Left renal cortex interstitium (tissue), 4 donors: Measurements from ENCODE around the gene SVIL. TPM values are rescaled to one million over a fixed set of nuclear protein-coding genes. Genes with fewer than 3 reads are reported as not detected.
"Not testable (repeated sequence)": the region's sequence is repeated elsewhere in the genome, so short reads cannot be mapped to it uniquely, and the experiment has no call there.

Experiments used
- DNase-seq, 4 donors: peaks; one replicate each; pipeline ENCODE4 v3.0.0-alpha.2; 2013; ENCODE audit warnings: low read depth in 4 of 4, low spot score in 2 of 4, missing footprints in 1 of 4
- polyA plus RNA-seq, 4 donors: library from polyadenylated mRNA; unstranded; fragments of 120-200 nt; gene quantifications; one replicate each; pipeline ENCODE4 v1.2.1, GENCODE V29; 2013; ENCODE audit not compliant: insufficient read length in 4 of 4

SVIL gene
- polyA plus RNA-seq, 4 donors, result 38.6 to 42.5 (median 40.9) TPM

GRCh38 chr10:29496341-29497162 is 138.2 kb downstream of the SVIL start:
- DNase-seq, result peak in 1 of 4 donors; percentile 39

GRCh38 chr10:29495366-29495765 is 139.4 kb downstream of the SVIL start:
- DNase-seq, result no peak

DNA sequence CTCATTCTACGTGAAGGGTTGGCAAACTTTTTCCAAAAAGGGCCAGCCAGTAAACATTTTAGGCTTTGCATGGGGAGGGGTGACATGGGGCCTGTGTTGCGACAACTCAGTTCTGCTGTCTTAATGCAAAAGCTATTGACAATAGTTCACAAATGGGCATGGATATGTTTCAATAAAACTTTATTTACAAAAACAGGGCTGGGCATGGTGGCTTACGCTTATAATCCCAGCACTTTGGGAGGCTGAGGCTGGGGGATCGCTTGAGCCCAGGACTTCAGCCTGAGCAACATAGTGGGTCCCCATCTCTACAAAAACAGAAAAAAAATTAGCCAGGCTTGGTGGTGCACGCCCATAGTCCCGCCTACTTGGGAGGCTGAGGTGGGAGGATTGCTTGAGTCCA is 141.1 kb downstream of the SVIL start:
- DNase-seq, result no peak

- DNase-seq, result no peak
Observed at GRCh38 chr10:29492774-29493173, 142.0 kb downstream of the SVIL start.

- DNase-seq, result no peak
Observed at GRCh38 chr10:29491918-29492317, 142.9 kb downstream of the SVIL start.

- DNase-seq, result not testable (repeated sequence)
Observed at GRCh38 chr10:29490781-29491280, 143.9 kb downstream of the SVIL start.

DNA sequence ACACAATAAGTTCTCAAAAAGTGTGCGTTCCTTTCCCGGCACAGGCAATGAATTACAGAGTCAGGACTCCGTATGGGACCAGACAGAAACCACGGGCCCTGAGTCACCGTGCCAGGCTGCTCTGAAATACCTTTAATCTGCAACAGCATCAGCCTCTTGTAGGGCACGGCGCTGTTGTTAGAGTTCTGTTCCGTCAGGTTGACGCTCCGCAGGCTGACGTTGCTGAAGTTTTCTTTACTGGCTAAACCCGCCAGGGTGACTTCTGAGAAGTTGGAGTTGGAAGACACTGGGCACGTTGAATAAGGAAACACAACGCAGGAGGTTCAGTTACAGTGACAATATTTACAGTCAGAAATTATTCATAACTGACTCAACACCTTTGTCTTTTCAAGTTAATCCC is 146.3 kb downstream of the SVIL start:
- DNase-seq, result not testable (repeated sequence)

DNA sequence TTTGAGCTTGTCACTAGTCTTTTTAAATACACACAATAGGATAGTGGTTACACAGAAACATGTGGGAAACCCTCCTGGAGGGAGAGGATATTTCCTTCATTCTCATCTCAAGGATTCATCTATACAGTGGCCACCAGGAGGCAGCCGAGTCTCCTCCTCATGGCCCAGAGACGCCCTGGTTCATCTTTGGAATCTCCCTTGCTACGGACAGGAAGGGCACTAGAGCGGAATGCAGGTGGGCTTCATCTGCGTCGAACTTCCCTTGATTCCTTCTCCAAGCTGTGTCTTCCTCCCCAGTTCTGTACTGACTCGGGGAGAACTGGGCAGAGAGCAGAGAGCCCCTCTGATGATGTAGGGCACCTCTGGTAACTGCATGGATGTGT is 146.9 kb downstream of the SVIL start:
- not testable (repeated sequence) for DNase-seq

GRCh38 chr10:29487032-29487883 is 147.5 kb downstream of the SVIL start:
- not testable (repeated sequence) for DNase-seq

DNA sequence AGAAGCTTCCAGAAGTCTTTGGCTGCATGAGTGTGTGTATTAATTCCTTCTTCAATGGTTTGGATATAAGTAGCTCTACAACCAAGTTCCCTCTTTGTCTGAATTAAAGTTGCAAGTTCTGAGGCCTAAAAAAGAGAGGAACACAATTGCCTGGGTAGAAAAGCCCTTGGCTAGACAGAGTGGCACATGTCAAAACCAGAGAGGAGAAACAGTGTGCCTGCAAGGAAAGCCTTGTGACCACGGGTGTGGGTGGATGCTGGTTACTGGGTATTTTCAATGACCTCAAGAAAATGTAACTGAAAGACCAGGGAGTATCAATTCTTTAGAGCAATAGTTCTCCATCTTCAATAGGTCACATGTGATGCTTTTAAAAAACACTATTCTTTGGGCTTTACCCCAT is 148.3 kb downstream of the SVIL start:
- no peak for DNase-seq

- not testable (repeated sequence) for DNase-seq
Observed at GRCh38 chr10:29484677-29485076, 150.1 kb downstream of the SVIL start.

GRCh38 chr10:29482591-29483431 is 152.0 kb downstream of the SVIL start:
- no peak for DNase-seq

DNA sequence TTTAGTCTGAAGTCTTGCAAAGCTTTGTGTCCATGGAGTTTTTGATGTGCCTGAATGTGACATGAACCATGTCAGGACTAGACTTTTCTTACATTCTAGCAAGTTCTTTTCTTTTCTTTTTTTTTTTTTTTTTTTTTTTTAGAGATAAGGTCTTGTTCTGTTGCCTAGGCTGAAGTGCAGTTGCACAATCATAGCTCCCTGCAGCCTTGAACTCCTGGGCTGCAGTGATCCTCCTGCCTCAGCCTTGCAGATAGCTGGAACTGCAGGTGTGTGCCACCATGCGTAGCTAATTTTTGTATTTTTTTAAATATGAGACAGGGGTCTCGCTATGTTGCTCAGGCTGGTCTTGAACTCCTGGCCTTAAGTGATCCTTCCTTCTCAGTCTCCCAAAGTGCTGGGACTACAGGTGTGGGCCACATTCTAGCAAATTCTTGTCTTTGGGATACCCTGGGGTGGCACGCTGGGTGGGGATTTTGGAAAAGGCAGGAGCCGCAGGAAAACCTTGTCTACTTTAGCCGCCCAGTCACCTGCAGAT is 152.8 kb downstream of the SVIL start:
- no peak for DNase-seq

DNA sequence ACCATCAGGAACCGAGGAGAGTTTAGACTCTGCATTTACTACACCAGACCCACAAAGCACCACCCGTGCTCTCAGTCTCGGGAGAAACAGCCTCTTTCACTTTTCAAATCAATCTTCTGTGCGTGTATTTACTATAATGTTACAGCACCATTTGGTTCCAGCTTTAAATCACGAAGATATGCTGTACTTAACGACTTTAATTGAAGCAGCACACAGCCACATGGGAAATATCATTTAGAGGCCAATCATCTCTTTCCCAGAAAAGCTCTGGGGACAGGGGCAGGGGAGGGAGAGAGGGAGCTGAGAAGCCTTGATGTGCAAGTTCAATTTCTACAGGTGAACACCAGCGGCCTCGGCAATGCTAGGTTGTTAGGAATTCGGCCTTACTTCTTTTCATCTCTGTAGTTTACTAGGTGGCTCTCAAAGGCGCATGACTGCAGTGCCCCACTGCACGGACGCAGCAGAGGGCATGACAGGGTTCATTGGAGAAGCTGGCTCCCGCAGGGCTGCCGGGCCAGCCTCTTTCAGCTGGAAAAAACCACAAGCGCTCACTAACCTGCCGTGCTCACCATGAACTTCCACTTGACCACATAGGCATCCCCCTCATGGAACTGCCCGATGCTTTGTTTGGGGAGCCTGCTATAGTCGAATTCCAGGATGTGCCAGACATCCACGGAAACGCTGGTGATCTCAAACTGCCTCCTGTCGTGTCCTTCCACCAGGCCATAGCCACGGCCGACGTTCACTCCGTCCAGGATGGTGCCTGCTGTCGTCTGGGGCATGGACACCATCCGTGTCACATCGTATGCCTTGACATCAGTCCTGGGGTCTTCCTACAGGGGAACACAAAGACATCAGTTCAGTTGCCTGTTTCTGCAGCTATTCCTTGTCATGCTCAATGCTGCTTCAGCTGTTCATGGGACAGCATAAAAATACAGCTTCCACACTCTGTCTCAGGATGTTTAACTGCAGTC is 154.5 kb downstream of the SVIL start:
- no peak for DNase-seq

GRCh38 chr10:29479081-29479925 is 155.5 kb downstream of the SVIL start:
- no peak for DNase-seq

DNA sequence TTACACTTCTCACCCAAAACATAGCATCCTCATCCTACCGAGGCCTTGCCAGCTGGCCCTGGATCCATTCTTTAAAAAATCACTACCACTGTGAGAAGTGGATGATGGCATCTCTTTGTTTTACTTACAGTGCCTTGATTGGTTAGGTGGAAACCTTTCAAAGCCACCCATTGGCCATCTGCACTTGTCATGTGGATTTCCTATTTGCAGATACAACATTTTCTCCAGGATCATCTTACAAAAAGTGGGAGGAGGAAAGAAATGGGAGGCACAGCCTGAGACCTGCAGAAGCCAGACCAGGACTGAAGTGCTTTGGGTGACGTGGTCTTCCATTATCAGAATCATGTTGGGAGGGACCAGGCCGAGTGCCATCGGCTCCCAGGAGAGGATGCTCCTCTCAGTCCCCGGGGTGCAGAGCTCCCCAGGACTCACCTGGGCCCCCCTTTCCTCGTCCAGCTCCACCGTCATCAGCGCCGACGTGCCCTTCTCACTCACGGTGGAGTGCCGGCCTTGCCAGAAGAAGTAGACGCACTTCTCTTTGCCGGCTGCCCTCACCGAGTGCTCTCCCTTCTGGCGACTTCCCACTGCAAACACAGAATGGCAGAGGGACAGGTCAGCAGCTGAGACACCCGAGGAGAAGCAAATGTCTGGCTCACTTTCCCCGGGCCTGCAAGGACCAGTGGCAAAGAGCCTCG is 161.2 kb downstream of the SVIL start:
- DNase-seq, result no peak

DNA sequence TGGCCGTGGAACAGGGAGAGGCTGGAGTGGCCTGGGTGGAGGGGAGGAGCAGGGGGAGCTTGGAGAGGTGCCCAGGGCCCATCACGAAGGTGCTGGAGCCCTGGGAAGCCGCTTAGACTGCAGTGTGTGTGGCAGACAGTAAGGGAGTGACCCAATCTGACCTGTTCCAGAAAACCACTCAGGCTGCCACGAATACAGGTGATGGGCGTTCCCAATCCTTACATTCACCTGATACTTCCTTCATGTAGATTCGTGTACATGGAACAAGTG is 161.7 kb downstream of the SVIL start:
- no peak for DNase-seq
